HepG2 (cell line): ENCODE results near the gene TRMT1. TPM values are rescaled to one million over a fixed set of nuclear protein-coding genes. Genes with fewer than 3 reads are reported as not detected.

Source experiments
- ATRX ChIP-seq: sonication (generic); formaldehyde crosslinking; IDR thresholded peaks from 2 replicates; pipeline ENCODE4 v1.4.0; 2020; ENCODE audit warnings: missing genetic modification reagents, borderline replicate concordance
- DMTF1 ChIP-seq: sonication (generic); formaldehyde crosslinking; IDR thresholded peaks from 2 replicates; pipeline ENCODE4 v1.4.0; 2020; ENCODE audit warnings: mild to moderate bottlenecking, missing genetic modification reagents
- EEA1 ChIP-seq: sonication (generic); formaldehyde crosslinking; IDR thresholded peaks from 2 replicates; pipeline ENCODE4 v1.5.1; 2020; ENCODE audit warnings: mild to moderate bottlenecking, missing genetic modification reagents, borderline replicate concordance
- FOXC1 ChIP-seq: sonication (generic); formaldehyde crosslinking; IDR thresholded peaks from 2 replicates; pipeline ENCODE4 v1.8.0; 2022; ENCODE audit warnings: mild to moderate bottlenecking, missing genetic modification reagents, borderline replicate concordance
- HMG20A ChIP-seq: IDR thresholded peaks from 2 replicates; pipeline ENCODE4 v1.6.1; 2016; ENCODE audit warnings: borderline replicate concordance
- HMG20B ChIP-seq: conservative IDR thresholded peaks from 2 replicates; pipeline ENCODE4 v1.6.1; 2016; ENCODE audit warnings: missing genetic modification reagents, missing compliant biosample characterization
- JDP2 ChIP-seq: sonication (generic); formaldehyde crosslinking; IDR thresholded peaks from 2 replicates; pipeline ENCODE4 v1.8.1; 2022; ENCODE audit warnings: missing genetic modification reagents, borderline replicate concordance
- KAT2B ChIP-seq: fragments of 150-350 bp; IDR thresholded peaks from 2 replicates; pipeline ENCODE4 v1.6.1; 2014; ENCODE audit warnings: low read depth, low read length, borderline replicate concordance
- KLF6 ChIP-seq: IDR thresholded peaks from 2 replicates; pipeline ENCODE4 v1.8.0; 2016; ENCODE audit warnings: missing biosample characterization, missing genetic modification reagents
- NFATC3 ChIP-seq: sonication (generic); formaldehyde crosslinking; IDR thresholded peaks from 2 replicates; pipeline ENCODE4 v1.5.1; 2020; ENCODE audit warnings: mild to moderate bottlenecking, missing genetic modification reagents
- PHF20 ChIP-seq: sonication (generic); formaldehyde crosslinking; IDR thresholded peaks from 2 replicates; pipeline ENCODE4 v1.5.0; 2020; ENCODE audit warnings: mild to moderate bottlenecking, missing genetic modification reagents
- RELA ChIP-seq: sonication (generic); formaldehyde crosslinking; IDR thresholded peaks from 2 replicates; pipeline ENCODE4 v1.4.0; 2020; ENCODE audit warnings: missing genetic modification reagents
- SP4 ChIP-seq: sonication (generic); formaldehyde crosslinking; IDR thresholded peaks from 2 replicates; pipeline ENCODE4 v1.8.1; 2023; ENCODE audit warnings: mild to moderate bottlenecking, missing genetic modification reagents
- TOPORS ChIP-seq: sonication (generic); formaldehyde crosslinking; IDR thresholded peaks from 2 replicates; pipeline ENCODE4 v1.8.0; 2023; ENCODE audit warnings: mild to moderate bottlenecking, missing genetic modification reagents
- ZKSCAN8 ChIP-seq: IDR thresholded peaks from 2 replicates; pipeline ENCODE4 v1.6.1; 2016; ENCODE audit warnings: borderline replicate concordance, missing genetic modification reagents, missing compliant biosample characterization
- ZNF124 ChIP-seq: sonication (generic); formaldehyde crosslinking; IDR thresholded peaks from 2 replicates; pipeline ENCODE4 v1.4.0; 2020; ENCODE audit warnings: missing genetic modification reagents
- ZNF143 ChIP-seq: sonication (generic); formaldehyde crosslinking; IDR thresholded peaks from 2 replicates; pipeline ENCODE4 v1.4.0; 2020; ENCODE audit warnings: missing genetic modification reagents
- ZNF292 ChIP-seq: sonication (generic); formaldehyde crosslinking; IDR thresholded peaks from 2 replicates; pipeline ENCODE4 v1.8.1; 2022; ENCODE audit warnings: mild to moderate bottlenecking, low read depth, missing genetic modification reagents, borderline replicate concordance
- ZNF329 ChIP-seq: sonication (generic); formaldehyde crosslinking; IDR thresholded peaks from 2 replicates; pipeline ENCODE4 v1.9.0; 2021; ENCODE audit warnings: low read depth, mild to moderate bottlenecking, missing genetic modification reagents
- ZNF619 ChIP-seq: sonication (generic); formaldehyde crosslinking; IDR thresholded peaks from 2 replicates; pipeline ENCODE4 v1.4.0; 2020; ENCODE audit warnings: mild to moderate bottlenecking, missing genetic modification reagents
- ZNF670 ChIP-seq: sonication (generic); formaldehyde crosslinking; IDR thresholded peaks from 2 replicates; pipeline ENCODE4 v1.8.0; 2022; ENCODE audit warnings: mild to moderate bottlenecking, missing genetic modification reagents, borderline replicate concordance
- ZXDC ChIP-seq: sonication (generic); formaldehyde crosslinking; IDR thresholded peaks from 2 replicates; pipeline ENCODE4 v1.5.0; 2020; ENCODE audit warnings: mild to moderate bottlenecking, missing genetic modification reagents
- polyA plus RNA-seq, 8 experiments: library from polyadenylated mRNA; depleted of rRNA in 3 of 8; stranded (reverse) in 7 of 8; unstranded in 1 of 8; fragments of >200 nt; fragmentation: Illumina TruSeq in 4 of 8; extraction: Trizol in 4 of 8; gene quantifications; 2 replicates each; pipeline versions ENCODE4 v1.2.1 to v1.2.3, GENCODE V29; 2011 to 2016; ENCODE audit warnings: low read depth in 4 of 8, missing spikeins in 1 of 8, mixed read lengths in 1 of 8; ENCODE audit not compliant: insufficient read depth in 1 of 8
- total RNA-seq, 5 experiments: library from RNA; depleted of rRNA; stranded (reverse); fragments of >200 nt; fragmentation: Illumina TruSeq; extraction: Trizol; gene quantifications; 2 replicates each; pipeline ENCODE4 v1.2.3, GENCODE V29; 2016; ENCODE audit warnings: low read depth in 1 of 5
- TF ChIP-seq, protein P1 (sequence below): sonication (generic); formaldehyde crosslinking; IDR thresholded peaks from 2 replicates; pipeline ENCODE4 v1.4.0; 2020; ENCODE audit warnings: missing genetic modification reagents, low read depth, mild to moderate bottlenecking, borderline replicate concordance

Gene TRMT1
- total and polyA plus RNA-seq, 2 of the 13 experiments (the other 11 are each of a cell fraction or from before 2014, with no cell fraction given): 35.5 to 44.1 TPM

- TF ChIP-seq PHF20 (peak; percentile 61; the same call in 1 of the 2 replicates), RELA (no peak), JDP2 (CRISPR knock-in tag) (no peak; the same call in 1 of the 2 replicates), ZNF619 (CRISPR knock-in tag) (no peak; the same call in 1 of the 2 replicates), KLF6 (CRISPR knock-in tag) (peak; percentile 82; the same call in 1 of the 2 replicates), FOXC1 (CRISPR knock-in tag) (peak; percentile 42; the same call in 1 of the 2 replicates), ZNF670 (CRISPR knock-in tag) (no peak; the same call in 1 of the 2 replicates), HMG20A (CRISPR knock-in tag) (no peak), ATRX (CRISPR knock-in tag) (no peak), NFATC3 (CRISPR knock-in tag) (no peak), EEA1 (CRISPR knock-in tag) (no peak), KAT2B (no peak), ZNF292 (peak; percentile 67; the same call in 1 of the 2 replicates), HMG20B (CRISPR knock-in tag) (0 out of 2 replicates have a peak, but pooled peaks have one; percentile 25), ZNF143 (CRISPR knock-in tag) (peak; percentile 23; the same call in 1 of the 2 replicates), TOPORS (CRISPR knock-in tag) (0 out of 2 replicates have a peak, but pooled peaks have one; percentile 43), ZKSCAN8 (CRISPR knock-in tag) (peak; percentile 88; the same call in 1 of the 2 replicates), ZNF124 (peak; percentile 77; the same call in 1 of the 2 replicates), ZXDC (CRISPR knock-in tag) (no peak), SP4 (peak; percentile 97), ZNF329 (0 out of 2 replicates have a peak, but pooled peaks have one; percentile 32), DMTF1 (no peak)
- TF ChIP-seq, protein P1, sequence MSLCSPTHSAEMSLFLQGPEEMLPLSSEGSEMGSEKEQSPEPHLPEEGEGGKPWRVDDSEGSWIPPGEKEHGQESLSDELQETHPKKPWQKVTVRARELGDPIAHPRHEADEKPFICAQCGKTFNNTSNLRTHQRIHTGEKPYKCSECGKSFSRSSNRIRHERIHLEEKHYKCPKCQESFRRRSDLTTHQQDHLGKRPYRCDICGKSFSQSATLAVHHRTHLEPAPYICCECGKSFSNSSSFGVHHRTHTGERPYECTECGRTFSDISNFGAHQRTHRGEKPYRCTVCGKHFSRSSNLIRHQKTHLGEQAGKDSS: peak; percentile 58; the same call in 1 of the 2 replicates
Measured at GRCh38 chr19:13162724-13163608, 46.4 kb upstream of the TRMT1 start (continued).
